ENCODE measurements around the gene PCDH9.

Gene PCDH9

DNA sequence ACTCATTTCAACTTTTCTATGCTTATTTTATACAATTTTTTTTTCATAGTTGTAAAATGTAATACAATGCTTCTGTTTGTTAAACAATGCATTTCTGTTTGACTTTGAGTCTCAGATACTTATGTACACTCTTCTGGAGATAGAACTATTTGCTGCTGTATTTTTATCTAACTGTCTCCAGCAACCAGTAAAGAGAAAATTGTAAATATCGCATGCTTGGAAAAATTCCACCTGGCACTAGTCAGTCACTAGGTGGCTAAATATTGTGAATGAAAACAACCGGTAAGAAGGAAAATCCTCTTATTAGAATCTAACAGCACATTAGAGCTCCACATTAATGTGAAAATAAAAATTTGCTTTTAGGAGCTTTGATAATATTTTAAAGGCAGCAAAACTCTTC, 876.5 kb downstream of the PCDH9 start:
- no peak for DNase-seq

DNA sequence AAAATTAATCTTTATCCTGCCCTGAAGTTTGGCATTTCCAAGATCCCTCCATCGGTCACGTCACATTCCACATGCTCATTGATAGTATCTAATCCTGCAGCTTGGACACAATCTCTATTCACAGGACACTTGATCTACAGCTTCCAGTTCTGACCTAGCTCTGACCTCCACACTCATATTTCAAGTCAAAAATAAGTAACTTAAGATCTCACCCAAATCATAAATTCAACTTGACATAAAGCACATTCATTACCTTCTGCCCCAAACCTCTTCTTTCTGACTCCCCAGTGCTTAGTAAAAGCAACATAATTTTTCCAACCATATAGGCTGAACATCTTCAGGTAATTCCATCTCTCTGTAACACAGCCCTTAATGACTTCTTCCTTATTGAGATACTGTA, 880.2 kb downstream of the PCDH9 start:
- no peak for DNase-seq

DNA sequence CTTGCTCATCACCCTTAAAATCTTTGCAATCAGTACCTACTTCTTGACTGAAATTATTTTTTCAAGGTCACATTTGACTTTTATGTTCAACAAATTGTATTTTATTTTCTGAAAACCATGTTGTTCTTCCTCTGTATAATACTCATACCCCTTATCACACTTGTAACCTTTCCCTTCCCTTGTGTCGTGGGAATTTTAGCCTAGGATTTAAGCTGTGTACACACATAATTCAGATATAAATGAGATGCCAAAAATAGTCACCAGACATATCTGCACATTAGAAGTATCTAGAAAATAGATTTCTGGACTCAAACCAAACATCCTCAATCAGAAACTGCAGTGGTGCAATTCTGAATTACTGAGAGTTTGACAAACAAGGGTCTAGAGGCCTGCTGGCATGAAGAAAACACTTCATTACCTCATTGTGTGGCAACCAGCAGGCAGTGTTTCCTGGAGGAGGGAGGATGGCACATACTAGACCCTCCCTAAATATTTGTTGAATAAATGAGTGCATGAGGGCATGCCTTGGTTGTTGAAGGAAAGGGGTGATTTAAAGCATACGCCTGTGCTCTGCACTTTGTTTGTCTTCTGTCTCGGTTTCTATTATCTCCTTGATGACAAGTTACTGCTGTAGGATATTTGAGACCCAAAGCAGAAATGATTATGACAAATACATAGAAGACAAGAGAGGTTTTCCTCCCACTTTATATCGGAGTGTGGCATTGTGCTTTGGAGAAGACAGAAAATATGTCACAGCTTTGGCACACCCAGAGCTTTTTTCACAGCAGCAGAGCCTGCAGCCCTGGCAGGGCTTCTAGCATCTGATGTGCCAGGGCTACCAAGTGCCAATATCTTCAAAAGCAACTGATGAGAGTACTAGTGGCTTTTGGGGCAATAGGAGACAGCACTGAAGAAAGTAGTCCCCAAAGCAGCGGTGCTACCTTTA, 881.1 kb downstream of the PCDH9 start:
- DNase-seq = no peak

DNA sequence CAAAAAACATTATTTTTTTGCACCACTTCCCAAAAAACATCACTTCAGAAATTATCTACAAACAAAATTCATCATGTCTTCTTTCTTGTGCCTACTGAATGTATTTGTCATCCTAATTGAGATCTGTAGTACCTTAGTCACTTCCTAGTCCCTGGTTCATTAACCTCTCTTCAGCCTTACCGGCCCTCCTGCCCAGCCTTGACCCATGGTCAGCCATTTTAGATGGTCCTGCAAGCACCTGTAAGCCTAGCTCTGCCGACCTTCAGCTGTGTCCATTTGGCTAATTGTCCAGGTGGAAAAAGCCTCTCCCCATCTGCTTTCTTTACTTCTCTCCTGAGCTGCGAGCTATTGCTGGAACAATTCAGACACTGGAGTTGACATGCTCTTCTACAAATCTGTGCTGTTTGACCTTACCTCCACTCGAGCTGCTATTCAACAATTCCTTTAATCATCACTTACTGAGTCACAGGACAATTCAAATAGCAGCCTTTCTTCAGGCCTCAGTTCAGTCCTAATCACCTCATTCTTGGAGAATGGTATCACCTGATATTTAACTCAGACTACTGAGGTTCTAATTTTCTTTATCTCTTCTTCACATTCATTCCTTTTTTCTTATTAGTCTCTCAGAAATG, 882.5 kb downstream of the PCDH9 start:
- no peak for DNase-seq

DNA sequence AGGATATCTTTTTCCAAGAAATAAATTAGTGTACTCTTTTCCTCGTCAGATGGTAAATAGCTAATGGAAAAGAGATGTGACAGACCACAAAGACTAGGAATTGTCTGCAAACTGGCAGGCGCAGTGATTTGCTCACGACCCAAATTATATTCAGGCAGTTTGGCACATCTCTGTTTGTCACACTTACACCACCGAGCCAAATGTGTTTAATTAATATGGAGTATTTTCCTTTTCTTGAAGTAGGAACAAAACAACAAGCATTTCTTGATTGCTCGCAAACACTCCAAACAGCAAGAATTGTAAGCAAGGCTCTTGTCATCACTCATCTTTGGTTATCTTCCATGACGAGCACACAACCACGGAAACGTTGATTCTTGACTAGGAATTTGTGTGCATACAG, 884.2 kb downstream of the PCDH9 start:
- no peak for DNase-seq

DNA sequence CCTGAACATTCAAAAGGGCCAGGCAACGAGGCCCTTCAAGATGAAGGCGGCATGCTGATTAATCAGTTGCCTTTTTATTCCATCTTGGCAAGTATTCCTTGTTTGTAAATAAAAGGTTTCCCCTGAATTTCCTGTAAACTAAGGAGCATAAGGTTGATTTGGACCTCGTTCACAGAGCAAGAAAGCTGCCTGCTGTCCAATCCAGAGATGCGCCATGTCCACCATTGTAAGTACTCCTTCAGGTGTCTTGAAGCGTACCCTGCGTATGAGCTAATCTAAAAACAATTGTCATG, 884.7 kb downstream of the PCDH9 start:
- DNase-seq = no peak

DNA sequence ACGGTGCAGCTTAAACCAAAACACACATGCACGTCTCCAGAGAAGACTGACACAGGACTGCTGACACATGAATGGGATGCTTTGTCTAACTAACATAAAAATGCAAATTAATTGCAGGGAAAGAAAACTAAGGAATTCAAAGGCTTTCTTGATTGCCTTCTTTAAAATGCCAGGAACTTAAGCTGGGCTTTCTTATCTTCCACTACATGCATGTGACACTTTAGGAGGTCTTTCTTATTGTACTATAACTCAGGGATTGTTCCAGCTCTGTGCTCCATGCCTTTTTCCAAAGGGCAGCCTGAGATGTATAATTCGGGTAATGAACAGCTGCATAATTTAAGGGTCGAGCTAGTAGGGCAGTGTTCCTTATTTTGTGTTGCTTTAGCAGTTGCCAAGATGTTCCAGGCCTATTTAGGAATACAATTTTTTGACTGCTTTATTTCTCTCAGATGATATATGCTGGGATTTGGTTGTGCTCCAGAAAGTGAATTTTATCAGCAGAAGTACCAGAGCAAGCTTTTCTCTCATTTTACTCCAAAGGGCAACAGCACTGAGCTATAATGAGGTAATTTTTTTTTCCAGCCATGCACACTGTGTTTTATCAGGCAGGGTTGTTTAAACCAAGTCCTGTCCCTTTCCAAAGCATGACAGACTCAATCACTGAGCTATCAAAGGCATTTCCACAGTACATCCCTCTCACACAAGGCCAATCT, 885.2 kb downstream of the PCDH9 start:
- DNase-seq = no peak

DNA sequence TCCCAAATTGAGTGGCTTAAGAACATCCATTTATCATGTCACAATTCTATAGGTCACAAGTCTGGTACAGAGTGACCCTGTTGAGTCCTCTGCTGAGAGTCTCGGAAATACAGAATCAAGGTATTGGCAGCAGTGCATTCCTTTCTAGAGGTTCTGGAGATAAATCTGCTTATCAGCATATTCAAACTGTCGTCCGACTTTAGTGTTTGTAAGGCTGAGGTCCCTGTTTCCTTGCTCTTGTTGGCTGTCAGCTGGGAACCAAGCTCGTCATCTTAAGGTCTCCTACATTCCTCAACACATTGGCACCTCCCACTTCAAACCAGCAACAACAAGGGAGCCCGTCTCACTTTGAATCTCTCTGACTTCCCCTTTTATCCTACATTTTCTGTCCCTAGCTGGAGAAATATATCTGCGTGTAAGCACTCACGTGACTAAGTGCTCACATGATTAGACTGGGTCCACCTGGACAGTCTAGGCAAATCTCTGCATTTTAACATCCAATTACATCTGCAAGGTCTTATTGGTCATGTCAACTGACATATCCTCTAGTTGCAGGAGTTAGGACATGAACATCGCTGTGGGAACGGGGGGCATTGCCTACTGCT, 886.8 kb downstream of the PCDH9 start:
- no peak for DNase-seq

DNA sequence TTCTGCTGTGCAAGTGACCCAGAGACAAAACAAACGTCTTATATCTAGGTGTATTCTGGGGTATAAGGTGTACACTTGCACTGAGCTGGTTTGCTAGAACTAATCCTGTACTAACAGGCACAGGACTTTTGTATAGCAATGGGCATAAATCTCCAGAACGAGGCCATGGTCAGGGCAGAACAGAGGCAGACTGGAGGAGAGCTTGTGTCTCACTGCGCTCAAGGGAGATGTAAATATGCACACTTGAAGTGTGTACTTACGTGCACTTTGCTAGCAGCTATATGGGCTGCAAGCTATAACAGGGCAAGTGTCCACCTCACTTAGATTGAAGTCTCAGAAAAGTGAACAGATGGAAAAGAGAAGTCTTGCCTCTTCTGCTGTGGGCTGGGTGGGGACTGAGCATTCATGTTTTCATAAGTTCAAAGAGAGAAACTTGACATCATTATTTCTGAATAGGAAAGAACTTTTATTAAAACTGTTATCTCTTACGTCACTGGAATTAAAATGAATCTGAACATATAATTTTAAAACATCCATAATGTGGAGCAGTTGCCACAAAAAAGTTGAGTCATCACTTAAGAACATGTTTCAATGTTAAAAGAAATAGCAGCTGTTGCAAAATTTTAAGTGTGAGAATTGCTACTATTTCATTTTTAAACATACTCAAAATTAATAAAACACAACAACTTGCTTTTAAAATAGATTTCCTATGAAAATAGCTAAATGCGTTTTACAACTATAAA, 888.3 kb downstream of the PCDH9 start:
- DNase-seq = no peak

DNA sequence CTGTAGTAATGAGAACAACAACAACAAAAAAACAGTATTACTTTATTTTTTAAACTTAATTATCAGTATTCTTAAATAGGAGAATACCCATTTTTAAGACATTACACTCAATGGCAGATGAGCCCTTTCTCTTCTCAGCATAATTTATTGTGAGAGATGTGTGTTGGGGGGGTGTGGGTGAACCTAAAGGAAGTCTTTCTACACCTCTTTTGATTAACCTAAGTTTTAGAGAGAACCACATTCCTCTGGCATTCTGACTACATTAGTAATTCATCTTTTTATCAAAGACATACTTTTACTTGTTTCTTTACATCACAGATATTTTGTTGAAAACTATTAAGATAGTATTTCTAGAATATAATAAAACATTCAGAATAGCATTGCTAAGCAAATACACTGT, 890.9 kb downstream of the PCDH9 start:
- no peak for DNase-seq

DNA sequence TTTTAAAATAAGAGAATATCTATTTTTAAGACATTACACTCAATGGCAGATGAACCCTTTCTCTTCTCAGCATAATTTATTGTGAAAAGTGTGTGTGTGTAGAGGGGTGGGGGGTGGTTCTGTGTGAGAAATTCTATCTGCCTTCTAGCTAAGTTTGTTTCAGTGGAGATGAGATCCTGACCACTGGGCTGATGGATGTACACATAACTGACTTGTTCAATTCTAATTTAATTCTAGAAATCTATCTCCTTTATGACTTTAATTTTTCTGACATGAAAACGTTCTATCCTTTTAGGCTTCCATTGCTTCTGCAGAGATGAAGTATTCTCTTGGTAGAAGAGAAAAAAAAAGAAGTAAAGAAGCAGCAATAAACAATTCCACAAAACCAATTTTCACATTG, 891.6 kb downstream of the PCDH9 start:
- no peak for DNase-seq

DNA sequence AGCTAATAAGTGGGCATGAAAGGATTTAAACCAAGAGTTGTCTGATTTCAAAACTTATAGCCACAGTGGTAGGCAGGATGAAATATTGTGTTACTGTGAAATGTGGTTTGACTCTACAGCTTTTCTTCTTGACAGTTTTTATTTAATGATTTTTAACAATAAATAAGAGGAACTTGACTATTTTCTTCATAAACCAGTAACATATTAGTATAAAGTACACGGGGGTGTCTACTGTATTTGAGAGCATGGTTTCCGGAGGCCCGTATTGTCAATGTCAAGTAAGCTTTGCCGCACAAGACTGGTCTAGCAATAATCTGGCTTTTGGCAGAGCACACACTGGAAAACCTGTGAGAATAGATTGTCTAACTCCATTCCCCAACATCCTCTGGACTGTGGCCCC, 894.5 kb downstream of the PCDH9 start:
- DNase-seq = no peak

DNA sequence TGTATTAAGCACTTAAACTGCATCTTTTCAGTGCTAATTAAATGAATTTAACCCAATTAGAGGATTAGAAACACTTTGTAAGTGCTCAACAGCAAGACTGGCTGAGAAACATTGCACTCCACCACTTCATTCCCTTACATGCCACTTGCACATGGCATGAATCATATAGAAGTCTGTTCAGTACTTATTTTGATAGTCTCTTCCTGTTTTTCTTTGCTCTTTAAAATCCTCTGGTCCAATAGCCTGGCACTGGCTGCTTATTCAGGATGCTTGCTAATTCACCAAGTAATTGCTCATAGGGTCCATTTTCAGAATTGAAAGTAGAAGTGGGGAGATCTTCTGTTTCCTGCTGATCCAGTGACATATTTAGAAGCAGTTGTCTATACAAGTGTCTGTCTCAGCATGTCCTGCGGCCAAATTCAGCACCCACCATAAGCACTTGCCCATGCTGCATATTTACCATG, 900.1 kb downstream of the PCDH9 start:
- DNase-seq = no peak

DNA sequence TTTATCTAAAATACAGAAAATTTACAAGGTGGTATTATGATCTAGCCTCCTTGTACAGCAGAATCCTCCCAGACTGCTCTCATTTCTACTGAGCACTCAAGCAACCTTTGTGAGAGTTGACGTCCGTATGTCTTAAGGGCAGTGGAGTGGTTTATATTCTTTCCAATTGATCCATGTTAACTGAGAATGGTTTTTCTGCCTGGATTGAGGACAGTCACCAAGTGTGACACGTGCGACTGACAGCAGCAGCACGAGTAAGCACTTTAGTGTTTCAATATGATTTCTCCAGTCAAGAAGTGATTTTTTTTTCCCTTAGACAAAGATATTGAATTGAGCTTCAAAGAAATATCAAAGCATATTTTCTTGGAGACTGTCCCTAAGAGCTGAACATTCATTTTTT, 901.7 kb downstream of the PCDH9 start:
- DNase-seq = no peak

DNA sequence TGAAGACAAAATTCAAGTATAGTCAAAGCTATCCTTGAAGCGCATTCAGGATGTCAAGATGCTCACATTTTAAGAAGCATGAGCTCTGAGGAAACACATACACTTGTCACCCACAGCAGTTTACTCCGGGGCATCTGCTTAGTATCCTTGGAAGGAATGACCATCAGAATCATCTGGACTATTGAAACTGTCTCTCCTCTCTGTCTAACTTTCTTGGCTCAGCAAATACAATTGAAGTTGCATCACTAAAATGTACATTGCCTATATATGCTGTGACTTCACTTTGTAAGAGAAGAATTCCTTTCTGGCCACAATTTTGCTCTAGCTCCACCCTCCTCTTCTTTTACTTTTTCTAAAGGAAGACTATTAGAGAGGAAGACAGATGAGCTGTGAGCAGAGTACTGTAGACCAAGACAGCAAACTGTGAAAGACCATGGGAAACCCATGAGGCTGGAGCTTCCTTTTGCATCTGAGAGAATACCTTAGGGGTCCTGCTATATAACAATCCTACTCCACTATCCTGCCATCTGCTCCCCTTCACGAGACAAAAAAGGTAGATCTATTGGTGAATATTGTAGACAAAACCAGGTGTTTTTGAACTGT, 906.3 kb downstream of the PCDH9 start:
- no peak for DNase-seq

DNA sequence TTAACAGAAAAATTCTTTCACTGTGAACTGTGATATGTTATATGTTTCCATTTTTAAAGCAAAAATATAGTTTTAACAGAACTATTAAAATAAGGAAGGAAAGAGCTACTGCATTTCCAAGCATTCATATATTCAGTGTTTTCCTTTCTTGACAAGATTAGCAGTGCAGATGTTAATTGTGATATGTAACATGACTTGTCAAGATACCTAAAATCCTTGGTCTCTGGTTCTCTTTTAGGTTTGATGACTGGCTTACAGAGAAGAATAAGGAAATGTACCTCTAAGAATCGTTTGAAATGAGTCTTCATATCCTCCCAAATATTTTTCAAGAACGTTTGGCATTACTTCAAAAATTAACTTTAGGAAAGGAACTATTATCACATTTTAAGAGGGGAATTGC, 907.2 kb downstream of the PCDH9 start:
- DNase-seq = no peak

DNA sequence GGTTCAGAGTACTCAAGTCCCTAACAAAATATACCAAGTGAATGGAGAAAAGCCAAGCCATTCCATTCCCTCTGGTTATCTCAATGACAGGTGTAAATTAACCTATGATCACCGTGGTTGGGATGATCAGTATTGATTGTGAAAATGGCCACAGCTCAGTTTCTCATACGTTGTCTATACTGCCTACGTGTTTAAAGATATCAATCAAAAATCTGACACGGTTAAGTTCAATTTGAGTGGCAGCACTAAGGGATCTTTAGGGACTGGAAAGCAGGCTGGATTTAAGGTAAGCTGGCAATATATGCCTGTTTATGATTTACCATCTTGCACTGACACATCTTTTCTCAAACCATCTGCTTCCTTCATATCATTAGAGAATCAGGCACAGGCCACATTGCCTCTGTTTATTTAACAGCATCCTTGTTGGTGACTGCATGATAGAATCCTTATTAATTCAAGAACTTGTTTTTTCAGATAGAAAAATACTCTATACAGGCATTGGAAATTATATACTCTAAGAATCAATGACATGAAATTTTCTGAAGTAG, 907.9 kb downstream of the PCDH9 start:
- DNase-seq = no peak

DNA sequence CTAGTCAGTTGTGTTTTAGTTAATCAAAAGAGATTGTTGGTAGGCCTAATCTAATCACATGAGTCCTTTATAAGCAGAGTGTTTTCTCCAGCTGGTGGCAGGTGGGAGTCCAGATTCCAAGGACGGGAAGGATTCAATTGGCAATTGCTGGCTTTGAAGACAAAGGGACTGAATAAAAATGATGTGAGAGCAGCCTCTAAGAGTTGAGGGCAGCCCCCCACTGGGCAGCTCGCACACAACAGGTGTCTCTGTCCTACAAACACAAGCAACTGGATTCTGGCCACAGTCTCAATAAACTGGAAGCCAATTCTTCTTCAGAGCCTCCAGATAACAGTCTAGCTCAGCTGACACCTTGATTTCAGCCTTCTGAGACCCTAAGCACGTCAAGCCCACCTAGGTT, 915.2 kb downstream of the PCDH9 start:
- no peak for DNase-seq

DNA sequence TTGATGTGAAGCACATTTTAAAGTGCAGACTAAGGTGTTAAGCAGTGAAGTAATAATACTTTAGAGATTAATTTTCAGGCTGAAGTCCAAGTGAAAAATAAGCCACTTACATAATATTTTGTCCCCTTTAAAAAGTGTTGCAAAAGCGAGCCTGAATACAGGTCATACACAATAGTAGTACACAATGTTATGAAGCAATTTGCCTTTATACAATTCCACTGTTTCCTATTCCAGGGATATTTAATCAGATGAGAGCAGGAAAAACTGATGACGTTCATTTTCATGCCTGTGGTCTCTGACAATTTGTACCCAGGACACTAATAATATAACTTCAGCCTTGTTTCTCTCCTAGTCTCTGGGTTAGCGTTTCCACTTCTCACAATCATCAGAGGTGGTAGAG, 916.7 kb downstream of the PCDH9 start:
- no peak for DNase-seq

DNA sequence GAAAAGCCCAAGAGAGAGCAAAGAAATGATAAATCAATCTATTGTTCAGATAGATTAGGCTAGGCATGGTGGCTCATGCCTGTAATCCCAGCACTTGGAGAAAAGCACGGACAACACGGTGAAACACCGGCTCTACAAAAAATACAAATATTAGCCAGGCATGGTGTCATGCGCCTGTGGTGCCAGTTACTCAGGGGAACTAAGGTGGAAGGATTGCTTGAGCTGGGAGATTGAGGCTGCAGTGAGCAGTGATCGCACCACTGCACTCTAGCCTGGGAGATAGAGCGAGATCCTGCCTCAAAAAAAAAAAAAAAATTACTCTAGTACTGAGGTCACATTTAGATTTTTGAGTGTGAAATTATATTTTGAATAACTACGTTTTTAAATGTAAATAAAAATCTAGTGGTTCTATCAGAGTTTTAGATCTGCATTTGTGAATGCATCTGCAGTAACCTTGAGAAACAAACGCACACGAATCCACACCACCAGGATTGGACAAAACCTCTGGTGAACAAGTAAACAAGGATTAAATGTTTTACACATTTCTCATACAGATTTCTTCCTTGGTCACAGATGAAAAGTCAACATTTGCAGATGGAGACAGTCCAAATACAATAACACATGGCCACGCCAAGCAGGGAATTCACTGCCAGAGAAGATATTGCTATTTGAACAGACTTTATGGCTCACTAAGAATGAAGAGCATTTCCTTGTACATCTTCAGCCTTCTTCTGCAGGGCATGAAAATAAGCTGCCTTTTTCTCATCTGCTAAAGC, 917.6 kb downstream of the PCDH9 start:
- no peak for DNase-seq

DNA sequence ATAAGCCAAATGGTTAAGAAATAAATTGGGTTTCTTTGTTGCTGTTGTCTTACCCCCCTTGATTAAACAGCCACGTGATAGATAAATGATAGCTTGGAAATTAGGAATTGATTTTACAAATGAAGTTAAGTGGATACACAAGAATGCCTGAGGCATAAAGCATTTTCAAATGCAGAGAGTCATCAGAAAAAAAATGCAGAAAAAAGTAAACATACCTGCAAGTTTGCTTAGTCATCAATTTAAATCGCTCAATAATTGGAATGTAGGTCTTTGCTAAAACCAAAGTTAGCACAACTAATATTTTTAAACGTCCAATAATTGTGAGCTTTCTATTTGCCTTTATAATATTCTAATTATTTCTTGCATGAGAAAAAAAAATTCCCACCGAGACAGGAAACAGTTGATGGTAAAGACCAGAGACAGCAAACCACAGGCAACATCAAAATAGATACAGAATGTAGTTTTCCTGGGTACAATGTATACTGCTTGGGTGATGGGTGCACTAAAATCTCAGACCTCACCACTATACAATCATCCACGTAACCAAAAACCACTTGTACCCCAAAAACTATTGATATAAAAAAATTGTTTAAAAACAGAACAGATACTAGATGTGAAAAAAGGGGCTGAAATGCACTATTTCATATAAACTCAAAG, 924.0 kb downstream of the PCDH9 start:
- DNase-seq = no peak

Data from cortex of kidney (tissue), 1 donor.